GM23338 (cell line): Measurements from ENCODE around the gene CAP1. TPM values are rescaled to one million over a fixed set of nuclear protein-coding genes. Genes with fewer than 3 reads are reported as not detected.

Experiments
- ATAC-seq: fragments of 200-7000 bp; cut with Tn5 transposase; 3 replicates; pipeline ENCODE4 v1.9.1; 2020
- DNase-seq: peaks from one replicate; pipeline ENCODE4 v3.0.0-alpha.2; 2015; ENCODE audit warnings: low spot score
- H2AFZ ChIP-seq: fragments of 200-600 bp; sonication (generic); 2 replicates; pipeline ENCODE4 v1.8.0; 2016; ENCODE audit warnings: antibody characterized with exemption, mild to moderate bottlenecking, moderate library complexity
- H3F3A ChIP-seq: fragments of 200-600 bp; sonication (generic); replicated peaks from 2 replicates; pipeline ENCODE4 v1.8.0; 2017; ENCODE audit warnings: antibody characterized with exemption, mixed run types, low read depth
- H3K27ac ChIP-seq: fragments of 200-600 bp; sonication (generic); 2 replicates; pipeline ENCODE4 v1.6.1; 2016; ENCODE audit warnings: low read depth
- H3K27me3 ChIP-seq: fragments of 200-600 bp; sonication (generic); 2 replicates; pipeline ENCODE4 v1.8.0; 2016; ENCODE audit warnings: mild to moderate bottlenecking, mixed run types, moderate library complexity; ENCODE audit not compliant: insufficient read depth
- H3K36me3 ChIP-seq: fragments of 200-600 bp; sonication (generic); 2 replicates; pipeline ENCODE4 v1.8.0; 2016; ENCODE audit warnings: mild to moderate bottlenecking; ENCODE audit not compliant: insufficient read depth
- H3K4me1 ChIP-seq: fragments of 200-600 bp; sonication (generic); 2 replicates; pipeline ENCODE4 v1.8.0; 2016; ENCODE audit warnings: mild to moderate bottlenecking, moderate library complexity; ENCODE audit not compliant: insufficient read depth
- H3K4me2 ChIP-seq: fragments of 200-600 bp; sonication (generic); 2 replicates; pipeline ENCODE4 v1.7.1; 2017; ENCODE audit warnings: mixed run types
- H3K4me3 ChIP-seq: fragments of 200-600 bp; sonication (generic); 2 replicates; pipeline ENCODE4 v1.6.1; 2016; ENCODE audit warnings: mixed run types
- H3K79me2 ChIP-seq: fragments of 200-600 bp; sonication (generic); replicated peaks from 2 replicates; pipeline ENCODE4 v1.8.0; 2017; ENCODE audit warnings: mild to moderate bottlenecking; ENCODE audit not compliant: insufficient read depth
- H3K9me2 ChIP-seq: fragments of 200-600 bp; sonication (generic); 2 replicates; pipeline ENCODE4 v1.8.0; 2017; ENCODE audit not compliant: insufficient read depth
- H4K20me1 ChIP-seq: fragments of 200-600 bp; sonication (generic); replicated peaks from 2 replicates; pipeline ENCODE4 v1.8.0; 2017; ENCODE audit warnings: mild to moderate bottlenecking; ENCODE audit not compliant: insufficient read depth
- H3K27ac Mint-ChIP-seq: 2 replicates; pipeline ENCODE4 v1.8.0; 2020; ENCODE audit warnings: inconsistent platforms, mild to moderate bottlenecking, moderate library complexity, mixed read lengths
- H3K27me3 Mint-ChIP-seq: 3 replicates; pipeline ENCODE4 v1.8.0; 2022; ENCODE audit warnings: low read depth, mild to moderate bottlenecking, moderate library complexity, mixed read lengths, inconsistent platforms; ENCODE audit not compliant: insufficient read depth, poor library complexity
- H3K36me3 Mint-ChIP-seq: 3 replicates; pipeline ENCODE4 v1.8.0; 2021; ENCODE audit warnings: low read depth, mild to moderate bottlenecking, inconsistent platforms, moderate library complexity, mixed read lengths
- H3K4me1 Mint-ChIP-seq: 3 replicates; pipeline ENCODE4 v1.8.0; 2020; ENCODE audit warnings: mild to moderate bottlenecking, inconsistent platforms, mixed read lengths
- H3K4me3 Mint-ChIP-seq: 3 replicates; pipeline ENCODE4 v1.8.0; 2021; ENCODE audit warnings: moderate library complexity, mild to moderate bottlenecking, inconsistent platforms, mixed read lengths
- H3K9me3 Mint-ChIP-seq: 3 replicates; pipeline ENCODE4 v1.8.0; 2020; ENCODE audit warnings: moderate library complexity, mild to moderate bottlenecking, inconsistent platforms, mixed read lengths
- CREB1 ChIP-seq: fragments of 250-450 bp; sonication (Bioruptor Pico); IDR thresholded peaks from 2 replicates; pipeline ENCODE4 v1.5.0; 2020; ENCODE audit warnings: low read depth, mild to moderate bottlenecking, moderate library complexity
- CTCF ChIP-seq, 2 experiments: fragments of 200-600 bp in 1 of 2; sonication (generic) in 1 of 2; conservative IDR thresholded peaks; 2 replicates each; pipeline versions ENCODE4 v1.5.1 to v1.6.1; 2016 to 2017; ENCODE audit warnings: antibody characterized with exemption in 2 of 2, low read depth in 2 of 2, mild to moderate bottlenecking in 2 of 2, moderate library complexity in 1 of 2
- ETS1 ChIP-seq: IDR thresholded peaks from 2 replicates; pipeline ENCODE4 v1.6.1; 2016; ENCODE audit warnings: antibody characterized with exemption
- EZH2 ChIP-seq: fragments of 200-600 bp; sonication (generic); IDR thresholded peaks from one replicate; pipeline ENCODE4 v1.8.0; 2017; ENCODE audit warnings: antibody characterized with exemption, mild to moderate bottlenecking, low read depth; ENCODE audit not compliant: unreplicated experiment
- EZH2phosphoT487 ChIP-seq: fragments of 200-600 bp; sonication (generic); IDR thresholded peaks from one replicate; pipeline ENCODE4 v1.8.1; 2018; ENCODE audit warnings: antibody characterized with exemption; ENCODE audit not compliant: unreplicated experiment
- JUNB ChIP-seq: IDR thresholded peaks from one replicate; pipeline ENCODE4 v1.6.1; 2016; ENCODE audit warnings: antibody characterized with exemption; ENCODE audit not compliant: unreplicated experiment
- NANOG ChIP-seq: IDR thresholded peaks from 2 replicates; pipeline ENCODE4 v1.6.1; 2016; ENCODE audit warnings: antibody characterized with exemption, borderline replicate concordance
- POLR2AphosphoS5 ChIP-seq: IDR thresholded peaks from 2 replicates; pipeline ENCODE4 v1.6.1; 2016; ENCODE audit warnings: antibody characterized with exemption, low read depth
- STAT1 ChIP-seq: IDR thresholded peaks from one replicate; pipeline ENCODE4 v1.6.1; 2016; ENCODE audit warnings: antibody characterized with exemption; ENCODE audit not compliant: unreplicated experiment
- ZNF114 ChIP-seq: fragments of 250-450 bp; sonication (Bioruptor Pico); IDR thresholded peaks from 2 replicates; pipeline ENCODE4 v1.5.0; 2020; ENCODE audit warnings: mild to moderate bottlenecking, moderate library complexity
- ZNF331 ChIP-seq: fragments of 250-450 bp; sonication (Bioruptor Pico); IDR thresholded peaks from 2 replicates; pipeline ENCODE4 v1.5.0; 2020; ENCODE audit warnings: low read depth, mild to moderate bottlenecking, moderate library complexity
- ZNF462 ChIP-seq: fragments of 250-450 bp; sonication (Bioruptor Pico); IDR thresholded peaks from 2 replicates; pipeline ENCODE4 v1.5.0; 2020; ENCODE audit warnings: mild to moderate bottlenecking, moderate library complexity
- polyA plus RNA-seq: library from polyadenylated mRNA; unstranded; fragments of >200 nt; fragmentation: Nextera tagmentation; extraction: Ambion mirVana; gene quantifications from 2 replicates; pipeline ENCODE4 v1.2.1, GENCODE V29; 2016
- total RNA-seq: library from RNA; depleted of rRNA; stranded (reverse); fragments of >200 nt; shearing (Covaris generic); gene quantifications from 2 replicates; pipeline ENCODE4 v1.2.3, GENCODE V29; 2014
- TF ChIP-seq, protein P1 (sequence below): IDR thresholded peaks from one replicate; pipeline ENCODE4 v1.6.1; 2018; ENCODE audit warnings: antibody characterized with exemption; ENCODE audit not compliant: unreplicated experiment

CAP1 gene
- total and polyA plus RNA-seq, 2 experiments from 2014 or later = 133 to 254 TPM

DNA sequence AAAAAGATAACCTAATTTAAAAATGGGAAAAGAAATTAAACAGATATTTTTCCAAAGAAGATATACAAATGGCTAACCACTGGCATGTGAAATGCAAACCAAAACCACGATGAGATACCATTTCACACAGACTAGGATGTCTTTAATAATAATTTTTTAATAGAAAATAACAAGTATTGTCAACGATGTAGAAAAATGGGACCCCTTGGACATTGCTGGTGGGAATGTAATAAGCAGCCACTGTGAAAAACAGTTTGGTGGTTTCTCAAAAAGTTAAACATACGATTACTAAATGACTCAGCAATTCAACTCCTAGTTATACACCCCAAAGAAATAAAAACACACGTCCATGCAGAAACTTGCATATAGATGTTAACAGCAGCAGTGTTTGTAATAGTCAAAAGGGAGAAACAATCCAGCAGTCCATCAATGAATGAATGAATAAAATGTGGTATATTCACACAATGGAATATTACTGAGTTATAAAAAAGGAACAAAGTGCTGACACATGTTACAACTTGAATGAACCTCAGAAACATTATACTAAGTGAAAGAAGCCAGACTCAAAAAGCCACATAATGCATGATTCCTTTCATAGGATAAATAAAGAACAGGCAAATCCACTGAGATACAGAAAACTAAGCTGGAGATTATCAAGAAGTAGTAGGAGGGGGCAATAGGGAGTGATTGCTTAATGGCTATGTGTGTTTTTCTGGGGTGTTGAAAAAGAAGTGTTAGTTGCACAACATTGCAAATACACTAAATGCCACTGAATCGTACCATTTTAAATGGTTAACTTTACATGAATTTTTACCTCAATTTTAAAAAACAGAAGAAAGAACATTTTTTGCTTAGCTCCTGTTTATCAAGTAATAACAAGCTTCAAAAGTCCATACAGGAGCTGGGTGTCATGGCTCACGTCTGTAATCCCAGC is 52.4 kb downstream of the CAP1 start:
- Mint-ChIP-seq H3K27ac (no peak overlapping the region), H3K36me3 (peaks cover 38% of the 10 kb centered on the region; the same call in 2 of the 3 replicates), H3K4me3 (no peak overlapping the region), H3K9me3 (no peaks in the 10 kb centered on the region; the same call in 2 of the 3 replicates), H3K27me3 (peaks cover 4% of the 10 kb centered on the region), H3K4me1 (peaks cover 8% of the 10 kb centered on the region; the same call in 2 of the 3 replicates)
- Histone ChIP-seq H3K4me1 (peaks cover 7% of the 10 kb centered on the region; the same call in 1 of the 2 replicates), H4K20me1 (peaks cover 15% of the 10 kb centered on the region), H3K27ac (no peak overlapping the region), H3K9me2 (no peaks in the 10 kb centered on the region), H3K27me3 (no peaks in the 10 kb centered on the region), H3F3A (no peaks in the 10 kb centered on the region), H3K4me3 (no peak overlapping the region), H2AFZ (no peak overlapping the region), H3K79me2 (peaks cover 49% of the 10 kb centered on the region), H3K4me2 (no peak overlapping the region), H3K36me3 (peaks cover 31% of the 10 kb centered on the region)
- no peak for DNase-seq
- ATAC-seq = no peak
- TF ChIP-seq EZH2 = no peak
- TF ChIP-seq ZNF462 = no peak
- no peak for TF ChIP-seq ZNF331 (CRISPR knock-in tag)
- TF ChIP-seq POLR2AphosphoS5 = no peak
- no peak for TF ChIP-seq CTCF (conservative IDR thresholded peaks at IDR 0.05; ENCODE audit: low read depth in 2 of 2)
- no peak for TF ChIP-seq ETS1
- no peak for TF ChIP-seq ZNF114
- TF ChIP-seq, protein P1, sequence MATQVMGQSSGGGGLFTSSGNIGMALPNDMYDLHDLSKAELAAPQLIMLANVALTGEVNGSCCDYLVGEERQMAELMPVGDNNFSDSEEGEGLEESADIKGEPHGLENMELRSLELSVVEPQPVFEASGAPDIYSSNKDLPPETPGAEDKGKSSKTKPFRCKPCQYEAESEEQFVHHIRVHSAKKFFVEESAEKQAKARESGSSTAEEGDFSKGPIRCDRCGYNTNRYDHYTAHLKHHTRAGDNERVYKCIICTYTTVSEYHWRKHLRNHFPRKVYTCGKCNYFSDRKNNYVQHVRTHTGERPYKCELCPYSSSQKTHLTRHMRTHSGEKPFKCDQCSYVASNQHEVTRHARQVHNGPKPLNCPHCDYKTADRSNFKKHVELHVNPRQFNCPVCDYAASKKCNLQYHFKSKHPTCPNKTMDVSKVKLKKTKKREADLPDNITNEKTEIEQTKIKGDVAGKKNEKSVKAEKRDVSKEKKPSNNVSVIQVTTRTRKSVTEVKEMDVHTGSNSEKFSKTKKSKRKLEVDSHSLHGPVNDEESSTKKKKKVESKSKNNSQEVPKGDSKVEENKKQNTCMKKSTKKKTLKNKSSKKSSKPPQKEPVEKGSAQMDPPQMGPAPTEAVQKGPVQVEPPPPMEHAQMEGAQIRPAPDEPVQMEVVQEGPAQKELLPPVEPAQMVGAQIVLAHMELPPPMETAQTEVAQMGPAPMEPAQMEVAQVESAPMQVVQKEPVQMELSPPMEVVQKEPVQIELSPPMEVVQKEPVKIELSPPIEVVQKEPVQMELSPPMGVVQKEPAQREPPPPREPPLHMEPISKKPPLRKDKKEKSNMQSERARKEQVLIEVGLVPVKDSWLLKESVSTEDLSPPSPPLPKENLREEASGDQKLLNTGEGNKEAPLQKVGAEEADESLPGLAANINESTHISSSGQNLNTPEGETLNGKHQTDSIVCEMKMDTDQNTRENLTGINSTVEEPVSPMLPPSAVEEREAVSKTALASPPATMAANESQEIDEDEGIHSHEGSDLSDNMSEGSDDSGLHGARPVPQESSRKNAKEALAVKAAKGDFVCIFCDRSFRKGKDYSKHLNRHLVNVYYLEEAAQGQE = no peak
- no peak for TF ChIP-seq NANOG
- no peak for TF ChIP-seq STAT1
- TF ChIP-seq JUNB = no peak
- TF ChIP-seq EZH2phosphoT487 = no peak
- no peak for TF ChIP-seq CREB1 (CRISPR knock-in tag)
